Stomach (tissue), 9 donors: ENCODE data around the gene RRAS2. TPM values are rescaled to one million over a fixed set of nuclear protein-coding genes. Genes with fewer than 3 reads are reported as not detected.

Source experiments
- DNase-seq, 2 donors: peaks; one replicate each; pipeline versions ENCODE4 v3.0.0 to v3.0.0-alpha.2; 2013 to 2019
- H3K27ac ChIP-seq, 5 donors: fragments of 200-600 bp in 4 of 5; sonication (generic) in 4 of 5; one replicate each; pipeline ENCODE4 v1.5.1; 2013 to 2019; ENCODE audit warnings: mild to moderate bottlenecking in 1 of 5, moderate library complexity in 1 of 5
- H3K27me3 ChIP-seq, 3 donors: fragments of 200-600 bp; sonication (generic); one replicate each; pipeline ENCODE4 v1.5.1; 2017 to 2019; ENCODE audit warnings: mixed run types in 1 of 3
- H3K36me3 ChIP-seq, 4 donors: fragments of 200-600 bp; sonication (generic); 1 replicate in 3 of 4; 2 replicates in 1 of 4; pipeline ENCODE4 v1.5.1; 2016 to 2019
- H3K4me1 ChIP-seq, 4 donors: fragments of 200-600 bp; sonication (generic); one replicate each; pipeline ENCODE4 v1.5.1; 2016 to 2019
- H3K4me3 ChIP-seq, 4 donors: fragments of 200-600 bp; sonication (generic) in 3 of 4; one replicate each; pipeline ENCODE4 v1.5.1; 2016 to 2019; ENCODE audit warnings: mild to moderate bottlenecking in 1 of 4
- H3K9me3 ChIP-seq, 4 donors: fragments of 200-600 bp; sonication (generic); one replicate each; pipeline ENCODE4 v1.5.1; 2016 to 2019
- EP300 ChIP-seq: sonication (generic); formaldehyde crosslinking; IDR thresholded peaks from one replicate; pipeline ENCODE4 v1.6.1; 2017; ENCODE audit warnings: antibody characterized with exemption
- POLR2A ChIP-seq, 4 donors: fragments of 450-650 bp; IDR thresholded peaks; one replicate each; pipeline ENCODE4 v1.6.1; 2016; ENCODE audit warnings: antibody characterized with exemption in 4 of 4, control low read depth in 2 of 4, mild to moderate bottlenecking in 1 of 4, moderate library complexity in 1 of 4
- POLR2AphosphoS5 ChIP-seq, 3 donors: sonication (generic); formaldehyde crosslinking; IDR thresholded peaks; one replicate each; pipeline ENCODE4 v1.6.1; 2016; ENCODE audit warnings: antibody characterized with exemption in 3 of 3
- WGBS, 5 donors: extraction: QIAGEN DNeasy Blood & Tissue Kit in 3 of 5; methylation state at CpG; one replicate each; pipeline versions ENCODE4 v1.1.5 to v1.1.7; 2013 to 2018; 5-methylcytosine and 5-hydroxymethylcytosine counted together
- intact Hi-C: fragments of 100-400 bp; cut with DNase I; formaldehyde crosslinking; loops from one replicate; pipeline ENCODE4 v1.15.1; 2023; ENCODE audit warnings: low total_unique reads
- polyA plus RNA-seq, 3 donors: library from polyadenylated mRNA; stranded (reverse); fragments of 200-250 nt; gene quantifications; one replicate each; pipeline ENCODE4 v1.2.3, GENCODE V29; 2013
- total RNA-seq, 5 donors: library from RNA; depleted of rRNA; stranded (reverse); fragments of >200 nt; gene quantifications; one replicate each; pipeline versions ENCODE4 v1.1.0 to v1.2.3, GENCODE V29; 2014 to 2016
- TF ChIP-seq, protein P1 (sequence below), 7 experiments: fragments of 450-650 bp in 4 of 7; fragments of 200-600 bp in 3 of 7; sonication (generic) in 3 of 7; IDR thresholded peaks; one replicate each; pipeline ENCODE4 v1.5.1; 2016 to 2019; ENCODE audit warnings: antibody characterized with exemption in 7 of 7, control low read depth in 2 of 7, mild to moderate bottlenecking in 1 of 7
- donor health status: healthy with polysubstance abuse.
- donor health status: Bipolar disorder and iron deficiency.
- donor health status: healthy.

Gene RRAS2
- total and polyA plus RNA-seq, 8 donors, result 1.2 to 65.0 (median 19.3) TPM

DNA sequence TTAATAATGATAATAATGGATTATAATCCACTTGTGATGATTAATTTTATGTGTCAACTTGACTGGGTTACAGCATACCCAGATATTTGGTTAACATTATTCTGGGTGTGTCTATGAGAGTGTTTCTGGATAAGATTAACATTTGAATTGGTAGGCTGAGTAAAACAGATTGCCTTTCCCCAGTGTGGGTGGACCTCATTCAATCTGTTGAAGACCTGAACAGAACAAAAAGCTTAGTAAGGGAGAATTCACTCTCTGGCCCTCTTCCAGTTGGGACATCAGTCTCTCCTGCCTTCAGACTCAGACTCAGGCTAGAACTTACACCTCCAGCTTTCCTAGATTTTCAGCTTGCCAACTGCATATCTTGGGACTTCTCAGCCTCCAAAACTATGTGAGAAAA lies 37.3 kb upstream of the RRAS2 start:
- no peak for DNase-seq
- H3K27me3 ChIP-seq, result no peaks in the 10 kb centered on the region
- TF ChIP-seq, protein P1, sequence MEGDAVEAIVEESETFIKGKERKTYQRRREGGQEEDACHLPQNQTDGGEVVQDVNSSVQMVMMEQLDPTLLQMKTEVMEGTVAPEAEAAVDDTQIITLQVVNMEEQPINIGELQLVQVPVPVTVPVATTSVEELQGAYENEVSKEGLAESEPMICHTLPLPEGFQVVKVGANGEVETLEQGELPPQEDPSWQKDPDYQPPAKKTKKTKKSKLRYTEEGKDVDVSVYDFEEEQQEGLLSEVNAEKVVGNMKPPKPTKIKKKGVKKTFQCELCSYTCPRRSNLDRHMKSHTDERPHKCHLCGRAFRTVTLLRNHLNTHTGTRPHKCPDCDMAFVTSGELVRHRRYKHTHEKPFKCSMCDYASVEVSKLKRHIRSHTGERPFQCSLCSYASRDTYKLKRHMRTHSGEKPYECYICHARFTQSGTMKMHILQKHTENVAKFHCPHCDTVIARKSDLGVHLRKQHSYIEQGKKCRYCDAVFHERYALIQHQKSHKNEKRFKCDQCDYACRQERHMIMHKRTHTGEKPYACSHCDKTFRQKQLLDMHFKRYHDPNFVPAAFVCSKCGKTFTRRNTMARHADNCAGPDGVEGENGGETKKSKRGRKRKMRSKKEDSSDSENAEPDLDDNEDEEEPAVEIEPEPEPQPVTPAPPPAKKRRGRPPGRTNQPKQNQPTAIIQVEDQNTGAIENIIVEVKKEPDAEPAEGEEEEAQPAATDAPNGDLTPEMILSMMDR (IDR thresholded peaks at IDR 0.05), result no peak
- TF ChIP-seq POLR2AphosphoS5 (IDR thresholded peaks at IDR 0.05) (no peak), EP300 (no peak), POLR2A (IDR thresholded peaks at IDR 0.05) (no peak)
- no peaks in the 10 kb centered on the region for H3K9me3 ChIP-seq
- intact Hi-C loops, result no loop called here
- no peak overlapping the region for H3K4me3 ChIP-seq
- no peak overlapping the region for H3K27ac ChIP-seq
- no peaks in the 10 kb centered on the region for H3K4me1 ChIP-seq
- H3K36me3 ChIP-seq, result no peaks in the 10 kb centered on the region

DNA sequence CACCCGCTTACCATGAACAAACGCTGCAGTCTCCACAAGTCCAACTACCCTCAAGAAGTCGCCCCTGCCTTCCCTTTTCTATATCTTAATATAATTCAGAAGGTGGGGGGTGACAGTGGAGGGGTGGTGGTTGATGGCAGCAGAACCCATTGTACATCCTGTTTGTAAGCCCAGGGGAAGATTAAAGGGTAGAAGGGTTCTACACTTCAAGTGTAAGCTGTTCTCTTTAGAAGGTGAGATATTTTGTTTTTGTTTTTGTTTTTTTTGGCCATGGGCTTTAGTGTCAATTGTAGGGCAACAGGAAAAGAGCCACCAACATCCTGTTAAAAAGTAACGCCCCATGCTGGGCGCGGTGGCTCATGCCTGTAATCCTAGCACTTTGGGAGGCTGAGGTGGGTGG lies 34.9 kb upstream of the RRAS2 start:
- TF ChIP-seq EP300 (no peak), POLR2AphosphoS5 (IDR thresholded peaks at IDR 0.05) (no peak), POLR2A (IDR thresholded peaks at IDR 0.05) (no peak)
- TF ChIP-seq, protein P1 (IDR thresholded peaks at IDR 0.05), result no peak
- no peak overlapping the region for H3K4me3 ChIP-seq
- H3K27ac ChIP-seq, result no peak overlapping the region
- H3K9me3 ChIP-seq, result no peaks in the 10 kb centered on the region
- DNase-seq, result no peak
- H3K27me3 ChIP-seq, result no peaks in the 10 kb centered on the region
- H3K36me3 ChIP-seq, result no peaks in the 10 kb centered on the region
- 77 to 95% (median 91%) methylated on average over 6 of the region's 6 CpGs for WGBS, 5 donors
- intact Hi-C loops, result no loop called here
- H3K4me1 ChIP-seq, result no peaks in the 10 kb centered on the region

DNA sequence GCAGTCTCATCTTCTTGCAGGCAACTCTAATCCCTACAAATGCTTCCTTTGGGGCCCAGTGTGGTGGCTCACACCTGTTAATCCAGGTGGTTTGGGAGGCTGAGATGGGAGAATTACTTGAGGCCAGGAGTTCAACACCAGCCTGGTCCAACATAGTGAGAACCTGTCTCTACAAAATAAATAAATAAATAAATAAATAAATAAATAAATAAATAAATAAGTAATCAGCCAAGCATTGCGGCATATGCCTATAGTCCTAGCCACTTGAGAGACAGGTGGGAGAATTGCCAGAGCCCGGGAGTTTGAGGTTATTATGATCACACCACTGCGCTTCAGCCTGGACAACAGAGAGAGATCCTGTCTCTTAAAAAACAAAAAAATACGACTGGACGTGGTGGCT lies 34.1 kb upstream of the RRAS2 start:
- 87 to 96% (median 95%) methylated on average over 5 of the region's 5 CpGs for WGBS, 5 donors
- Histone ChIP-seq H3K27ac (no peak overlapping the region), H3K4me1 (no peaks in the 10 kb centered on the region), H3K4me3 (no peak overlapping the region), H3K9me3 (no peaks in the 10 kb centered on the region), H3K36me3 (no peaks in the 10 kb centered on the region), H3K27me3 (no peaks in the 10 kb centered on the region)
- intact Hi-C loops, result no loop called here
- no peak for DNase-seq
- TF ChIP-seq, protein P1 (IDR thresholded peaks at IDR 0.05), result no peak
- no peak for TF ChIP-seq POLR2AphosphoS5 (IDR thresholded peaks at IDR 0.05)
- TF ChIP-seq EP300, result no peak
- no peak for TF ChIP-seq POLR2A (IDR thresholded peaks at IDR 0.05)

DNA sequence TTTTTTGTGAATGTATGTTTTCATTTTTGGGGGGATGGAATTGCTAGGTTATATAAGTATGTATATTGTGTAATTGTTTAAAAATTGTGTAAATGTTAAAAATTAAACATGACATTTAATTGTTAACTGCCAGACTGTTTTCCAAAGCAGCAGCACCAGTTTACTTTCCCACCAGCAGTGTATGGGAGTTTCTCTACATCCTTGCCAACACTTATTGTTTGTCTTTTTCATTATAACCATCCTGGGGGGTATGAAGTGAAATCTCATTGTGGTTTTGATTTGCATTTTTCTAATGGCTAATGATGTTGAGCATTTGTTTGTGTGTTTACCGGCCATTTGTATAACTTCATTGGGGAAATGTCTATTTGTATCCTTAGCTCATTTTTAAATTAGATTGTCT lies 31.7 kb upstream of the RRAS2 start:
- H3K27me3 ChIP-seq, result no peaks in the 10 kb centered on the region
- no peak overlapping the region for H3K27ac ChIP-seq
- H3K4me3 ChIP-seq, result no peak overlapping the region
- TF ChIP-seq EP300 (no peak), POLR2A (IDR thresholded peaks at IDR 0.05) (no peak), POLR2AphosphoS5 (IDR thresholded peaks at IDR 0.05) (no peak)
- TF ChIP-seq, protein P1 (IDR thresholded peaks at IDR 0.05), result no peak
- no peak for DNase-seq
- H3K9me3 ChIP-seq, result no peaks in the 10 kb centered on the region
- H3K4me1 ChIP-seq, result no peaks in the 10 kb centered on the region
- H3K36me3 ChIP-seq, result no peaks in the 10 kb centered on the region
- intact Hi-C loops, result no loop called here
- 68 to 97% (median 83%) methylated on average over 1 of the region's 1 CpG for WGBS, 5 donors
